HEK293 (cell line): ENCODE results near the gene CBR4.

Source experiments
- ATF2 ChIP-seq: fragments of 450-650 bp; formaldehyde crosslinking; IDR thresholded peaks from 2 replicates; pipeline ENCODE4 v1.5.1; 2016; ENCODE audit warnings: missing biosample characterization, missing genetic modification characterization, low read depth
- KLF16 ChIP-seq: fragments of 450-650 bp; formaldehyde crosslinking; IDR thresholded peaks from 2 replicates; pipeline ENCODE4 v1.5.1; 2017; ENCODE audit warnings: missing biosample characterization, missing genetic modification characterization
- REPIN1 ChIP-seq: fragments of 450-650 bp; formaldehyde crosslinking; IDR thresholded peaks from 2 replicates; pipeline ENCODE4 v1.5.1; 2017; ENCODE audit warnings: missing biosample characterization, missing genetic modification characterization, low read depth
- TF ChIP-seq, protein P1 (sequence below): fragments of 450-650 bp; formaldehyde crosslinking; IDR thresholded peaks from 2 replicates; pipeline ENCODE4 v1.5.1; 2016; ENCODE audit warnings: missing biosample characterization, missing genetic modification characterization
- TF ChIP-seq, protein P2 (sequence below): fragments of 450-650 bp; IDR thresholded peaks from 2 replicates; pipeline ENCODE4 v1.5.1; 2018; ENCODE audit warnings: missing biosample characterization, missing genetic modification characterization

DNA sequence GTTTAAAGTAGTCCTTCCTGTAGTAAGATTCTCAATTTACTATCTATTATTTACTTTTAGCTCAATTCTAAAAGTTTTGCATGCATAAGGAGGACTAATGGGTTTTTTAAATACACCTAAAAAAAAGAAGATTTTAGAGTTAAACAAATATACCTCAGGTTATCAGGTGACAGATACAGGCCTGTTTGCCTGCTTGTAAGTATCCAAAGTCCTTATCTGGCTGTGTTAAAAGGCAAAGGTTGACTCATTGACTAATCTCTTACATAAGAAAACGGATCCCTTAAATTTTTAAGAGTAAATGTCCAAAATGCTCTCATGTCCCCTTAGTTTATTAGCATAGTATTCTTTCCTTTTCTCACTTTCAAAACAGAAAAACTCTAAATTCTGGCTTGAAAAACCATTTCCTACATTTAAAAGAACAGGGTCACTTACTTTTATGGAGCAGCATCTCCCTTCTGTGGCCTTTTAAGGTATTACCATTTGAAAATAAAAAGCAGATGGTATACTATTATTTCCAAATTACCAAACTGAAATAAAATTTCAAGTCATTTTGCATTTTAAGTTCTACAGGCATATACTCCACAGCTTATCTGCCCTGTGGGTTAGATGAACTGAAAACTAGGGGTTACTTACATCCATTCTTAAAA lies 4.5 kb downstream of the CBR4 start:
- TF ChIP-seq REPIN1 (tag by site-specific recombination) (no peak), ATF2 (no peak), KLF16 (tag by site-specific recombination) (no peak)
- TF ChIP-seq, protein P1, sequence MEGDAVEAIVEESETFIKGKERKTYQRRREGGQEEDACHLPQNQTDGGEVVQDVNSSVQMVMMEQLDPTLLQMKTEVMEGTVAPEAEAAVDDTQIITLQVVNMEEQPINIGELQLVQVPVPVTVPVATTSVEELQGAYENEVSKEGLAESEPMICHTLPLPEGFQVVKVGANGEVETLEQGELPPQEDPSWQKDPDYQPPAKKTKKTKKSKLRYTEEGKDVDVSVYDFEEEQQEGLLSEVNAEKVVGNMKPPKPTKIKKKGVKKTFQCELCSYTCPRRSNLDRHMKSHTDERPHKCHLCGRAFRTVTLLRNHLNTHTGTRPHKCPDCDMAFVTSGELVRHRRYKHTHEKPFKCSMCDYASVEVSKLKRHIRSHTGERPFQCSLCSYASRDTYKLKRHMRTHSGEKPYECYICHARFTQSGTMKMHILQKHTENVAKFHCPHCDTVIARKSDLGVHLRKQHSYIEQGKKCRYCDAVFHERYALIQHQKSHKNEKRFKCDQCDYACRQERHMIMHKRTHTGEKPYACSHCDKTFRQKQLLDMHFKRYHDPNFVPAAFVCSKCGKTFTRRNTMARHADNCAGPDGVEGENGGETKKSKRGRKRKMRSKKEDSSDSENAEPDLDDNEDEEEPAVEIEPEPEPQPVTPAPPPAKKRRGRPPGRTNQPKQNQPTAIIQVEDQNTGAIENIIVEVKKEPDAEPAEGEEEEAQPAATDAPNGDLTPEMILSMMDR, result no peak
- TF ChIP-seq, protein P2, sequence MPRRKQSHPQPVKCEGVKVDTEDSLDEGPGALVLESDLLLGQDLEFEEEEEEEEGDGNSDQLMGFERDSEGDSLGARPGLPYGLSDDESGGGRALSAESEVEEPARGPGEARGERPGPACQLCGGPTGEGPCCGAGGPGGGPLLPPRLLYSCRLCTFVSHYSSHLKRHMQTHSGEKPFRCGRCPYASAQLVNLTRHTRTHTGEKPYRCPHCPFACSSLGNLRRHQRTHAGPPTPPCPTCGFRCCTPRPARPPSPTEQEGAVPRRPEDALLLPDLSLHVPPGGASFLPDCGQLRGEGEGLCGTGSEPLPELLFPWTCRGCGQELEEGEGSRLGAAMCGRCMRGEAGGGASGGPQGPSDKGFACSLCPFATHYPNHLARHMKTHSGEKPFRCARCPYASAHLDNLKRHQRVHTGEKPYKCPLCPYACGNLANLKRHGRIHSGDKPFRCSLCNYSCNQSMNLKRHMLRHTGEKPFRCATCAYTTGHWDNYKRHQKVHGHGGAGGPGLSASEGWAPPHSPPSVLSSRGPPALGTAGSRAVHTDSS (tag by site-specific recombination), result no peak
